HK-2 (cell line): Measurements from ENCODE around the gene FRMD3.
A peak's percentile ranks its signal among the peaks of the same experiment; 100 is the strongest.

Source experiments
- DNase-seq: peaks from one replicate; pipeline ENCODE4 v3.0.0-alpha.2; 2018; ENCODE audit not compliant: unreplicated experiment

The FRMD3 gene

GRCh38 chr9:83433846-83434245 lies 104.4 kb downstream of the FRMD3 start:
- no peak for DNase-seq

GRCh38 chr9:83432877-83433550 lies 105.2 kb downstream of the FRMD3 start:
- no peak for DNase-seq

- DNase-seq: peak; percentile 48
Observed at GRCh38 chr9:83432104-83432627, 106.0 kb downstream of the FRMD3 start.

- DNase-seq: no peak
Observed at GRCh38 chr9:83431101-83432060, 106.8 kb downstream of the FRMD3 start.

DNA sequence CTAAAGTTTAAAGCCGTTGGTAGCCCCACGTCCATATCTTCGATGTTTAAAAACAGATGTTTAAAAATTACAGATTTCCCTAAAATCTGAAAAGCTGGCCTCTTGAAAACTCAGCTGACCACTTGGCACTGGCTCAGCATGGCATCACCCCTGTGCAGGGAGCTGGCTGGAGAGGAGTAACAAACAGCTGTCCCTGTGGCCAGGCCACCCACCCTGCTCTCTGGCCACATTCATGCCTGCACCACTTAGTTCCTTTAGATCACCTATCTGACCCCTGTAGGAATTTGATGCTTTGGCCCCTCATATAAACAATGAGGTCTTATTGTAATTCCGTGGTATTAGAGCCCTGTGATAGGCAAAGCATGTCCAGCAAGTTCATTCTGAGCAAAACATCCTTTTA lies 107.5 kb downstream of the FRMD3 start:
- DNase-seq: no peak

GRCh38 chr9:83429229-83429628 lies 109.0 kb downstream of the FRMD3 start:
- no peak for DNase-seq

- DNase-seq: no peak
Observed at GRCh38 chr9:83425240-83425639, 113.0 kb downstream of the FRMD3 start.

GRCh38 chr9:83424831-83425230 lies 113.4 kb downstream of the FRMD3 start:
- no peak for DNase-seq

DNA sequence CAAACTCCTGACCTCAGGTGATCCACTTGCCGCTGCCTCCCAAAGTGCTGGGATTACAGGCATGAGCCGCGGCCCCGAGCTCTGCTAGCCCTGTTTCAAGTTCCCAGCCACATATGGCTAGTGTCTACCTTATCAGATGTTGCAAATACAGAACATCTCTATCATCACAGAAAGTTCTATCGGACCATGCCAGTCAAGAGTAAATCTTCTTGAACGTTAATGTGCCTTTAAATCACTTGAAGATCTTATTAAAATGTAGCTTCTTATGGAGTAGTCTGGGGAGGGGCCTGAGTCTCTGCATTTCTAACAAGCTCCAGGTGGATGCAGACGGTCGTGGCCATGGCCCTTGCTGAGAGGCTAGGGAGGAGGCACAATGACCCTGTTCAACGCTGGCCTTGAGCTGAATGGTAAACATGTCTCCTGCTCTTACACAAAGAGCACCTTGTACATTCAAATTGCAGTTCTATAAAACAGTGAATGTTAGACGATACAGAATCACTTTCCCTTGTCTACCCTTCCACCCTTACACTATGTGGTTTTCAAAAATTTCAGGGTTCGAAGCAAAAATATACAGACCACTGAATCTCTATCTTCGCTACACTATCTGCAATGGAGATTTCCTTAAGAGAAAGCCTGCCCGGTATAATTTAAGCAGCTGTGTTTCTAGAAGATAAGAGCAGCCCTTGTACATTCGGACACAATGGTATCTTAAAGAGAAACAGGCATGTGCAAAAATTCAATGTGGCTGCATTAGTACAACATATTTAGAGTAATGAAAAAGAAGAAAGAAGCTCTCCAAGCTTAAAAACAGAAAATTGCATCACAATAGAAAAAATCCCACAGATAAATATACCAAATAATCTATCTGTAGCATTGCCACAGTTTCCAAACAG lies 114.1 kb downstream of the FRMD3 start:
- DNase-seq: no peak

DNA sequence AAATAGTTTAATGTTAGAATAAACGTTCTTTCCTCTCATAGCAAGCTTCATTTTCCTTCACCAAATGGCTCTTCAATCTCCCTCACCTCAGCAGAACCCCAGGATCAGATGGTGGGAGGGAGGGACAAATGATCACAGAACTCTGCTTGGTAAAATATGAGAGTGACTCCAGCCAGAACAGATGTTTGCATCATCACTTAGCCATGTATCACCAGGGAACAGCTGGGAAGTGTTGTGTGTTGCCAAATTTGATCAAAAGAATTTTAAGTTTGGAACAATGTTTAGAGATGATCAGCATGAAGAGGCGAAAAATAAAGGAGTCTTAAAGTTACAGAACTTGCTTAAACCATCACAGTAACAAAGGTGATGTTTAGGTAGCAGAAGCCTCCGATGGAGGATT lies 115.7 kb downstream of the FRMD3 start:
- DNase-seq: no peak

DNA sequence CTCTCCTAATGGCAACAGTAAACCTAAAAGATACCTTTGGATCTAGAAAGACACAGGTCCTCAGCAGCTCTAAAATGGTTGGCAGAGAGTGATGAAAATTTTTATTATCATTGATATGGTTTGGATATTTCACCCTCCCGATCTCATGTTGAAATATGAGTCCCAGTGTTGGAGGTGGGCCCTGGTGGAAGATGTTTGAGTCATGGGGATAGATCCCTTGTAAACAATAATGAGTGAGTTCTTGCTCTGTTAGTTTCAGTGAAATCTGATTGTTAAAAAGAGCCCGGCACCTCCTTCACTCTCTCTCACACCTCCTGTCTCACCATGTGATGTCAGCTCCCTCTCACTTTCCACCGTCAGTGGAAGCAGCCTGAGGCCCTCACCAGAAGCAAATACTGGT lies 117.7 kb downstream of the FRMD3 start:
- DNase-seq: no peak

DNA sequence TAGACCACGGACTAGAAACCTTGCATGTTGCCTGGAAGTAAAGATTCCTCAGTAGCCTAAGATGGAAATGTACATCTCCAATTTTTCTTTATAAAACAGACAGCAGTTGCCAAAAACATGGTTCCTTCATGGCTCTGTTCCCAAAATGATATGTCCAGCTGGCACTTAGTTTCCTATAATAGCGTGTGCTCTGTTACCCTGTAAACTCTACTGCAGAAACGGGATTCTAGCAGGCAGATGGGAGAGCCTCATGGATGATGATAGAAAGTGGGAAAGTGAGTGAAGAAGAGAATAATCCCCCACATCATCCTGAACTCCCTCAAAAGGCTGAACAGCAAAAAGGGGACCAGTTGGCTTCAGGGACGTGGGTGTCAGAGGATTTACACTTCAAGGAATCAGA lies 118.2 kb downstream of the FRMD3 start:
- DNase-seq: no peak

DNA sequence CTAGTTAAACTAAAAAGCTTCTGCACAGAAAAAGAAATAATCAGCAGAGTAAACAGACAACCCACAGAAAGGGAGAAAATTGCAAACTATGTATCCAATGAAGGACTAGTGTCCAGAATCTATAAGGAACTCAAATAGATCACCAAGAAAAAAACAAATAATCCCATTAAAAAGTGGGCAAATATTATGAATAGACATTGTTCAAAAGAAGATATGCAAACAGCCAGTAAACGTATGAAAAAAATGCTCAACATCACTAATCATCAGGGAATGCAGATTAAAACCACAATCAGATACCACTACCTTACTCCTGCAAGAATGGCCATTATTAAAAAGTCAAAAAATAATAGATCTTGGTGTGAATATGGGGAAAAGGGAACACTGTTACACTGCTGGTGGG lies 119.9 kb downstream of the FRMD3 start:
- DNase-seq: no peak

- DNase-seq: no peak
Observed at GRCh38 chr9:83413367-83413766, 124.8 kb downstream of the FRMD3 start.

- DNase-seq: no peak
Observed at GRCh38 chr9:83410701-83411100, 127.5 kb downstream of the FRMD3 start.

GRCh38 chr9:83406921-83407320 lies 131.3 kb downstream of the FRMD3 start:
- no peak for DNase-seq

- no peak for DNase-seq
Observed at GRCh38 chr9:83405759-83406158, 132.4 kb downstream of the FRMD3 start.

DNA sequence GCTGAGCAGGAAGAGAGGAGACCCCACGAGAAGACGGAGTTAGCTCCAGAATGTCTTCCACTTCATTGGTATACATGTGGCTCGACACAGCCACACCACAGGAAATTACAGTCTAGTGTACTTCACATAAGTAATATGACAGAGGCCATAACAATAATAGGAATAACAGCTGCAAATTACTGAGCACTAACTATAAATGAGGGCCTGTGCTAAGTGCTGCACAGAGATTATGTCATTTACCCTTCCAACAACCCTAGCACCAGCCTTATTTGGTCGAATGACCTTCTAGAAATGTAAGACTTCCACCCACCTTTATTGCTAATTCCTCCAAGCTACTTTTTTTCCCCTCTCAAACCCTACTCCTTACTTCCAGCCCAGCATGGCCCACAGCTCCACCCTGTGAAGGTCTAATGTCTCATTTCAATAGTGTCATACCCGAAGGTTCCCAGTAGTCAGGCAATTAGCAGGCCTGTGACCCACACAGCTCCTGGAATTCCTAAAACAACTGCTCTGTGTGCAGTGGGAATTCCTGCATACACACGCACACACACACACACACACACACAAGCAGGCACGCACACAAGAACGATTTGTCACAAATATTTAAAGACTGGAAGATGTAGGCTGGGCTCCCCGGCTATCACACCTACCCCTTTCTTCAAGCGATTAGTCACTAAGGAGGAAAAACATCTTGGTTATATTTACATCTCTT lies 134.5 kb downstream of the FRMD3 start:
- no peak for DNase-seq

- DNase-seq: no peak
Observed at GRCh38 chr9:83401328-83401900, 136.8 kb downstream of the FRMD3 start.

DNA sequence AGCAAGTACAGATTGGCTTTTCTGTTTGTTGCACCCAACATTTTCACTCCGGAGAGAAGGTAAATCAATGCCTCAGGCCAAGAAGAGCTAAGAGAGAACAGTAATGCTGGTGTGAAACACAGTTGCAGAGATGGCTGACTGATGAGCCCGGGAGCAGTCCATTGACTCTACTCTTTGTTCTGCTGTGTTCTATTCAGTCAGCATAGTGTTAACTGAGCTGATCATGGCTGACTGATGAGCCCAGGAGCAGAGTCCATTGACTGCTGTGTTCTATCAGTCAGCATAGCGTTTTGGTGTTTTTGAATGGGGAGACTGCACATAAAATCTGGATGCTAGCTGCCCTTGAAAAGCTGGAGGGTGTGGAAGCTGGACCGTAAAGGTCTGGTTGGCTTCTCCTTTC lies 141.4 kb downstream of the FRMD3 start:
- no peak for DNase-seq

GRCh38 chr9:83396342-83396741 lies 141.9 kb downstream of the FRMD3 start:
- no peak for DNase-seq
